ENCODE results near the gene HLA-DOB. TPM values are rescaled to one million over a fixed set of nuclear protein-coding genes. Genes with fewer than 3 reads are reported as not detected.
A peak's percentile ranks its signal among the peaks of the same experiment; 100 is the strongest.
"Not testable (repeated sequence)": the region's sequence is repeated elsewhere in the genome, so short reads cannot be mapped to it uniquely, and the experiment has no call there.

Gene HLA-DOB
- total RNA-seq, 3 donors from 2014 or later (not counting 1 experiment from before 2014, with no cell fraction given): 4.2 to 13.7 (median 10.4) TPM

DNA sequence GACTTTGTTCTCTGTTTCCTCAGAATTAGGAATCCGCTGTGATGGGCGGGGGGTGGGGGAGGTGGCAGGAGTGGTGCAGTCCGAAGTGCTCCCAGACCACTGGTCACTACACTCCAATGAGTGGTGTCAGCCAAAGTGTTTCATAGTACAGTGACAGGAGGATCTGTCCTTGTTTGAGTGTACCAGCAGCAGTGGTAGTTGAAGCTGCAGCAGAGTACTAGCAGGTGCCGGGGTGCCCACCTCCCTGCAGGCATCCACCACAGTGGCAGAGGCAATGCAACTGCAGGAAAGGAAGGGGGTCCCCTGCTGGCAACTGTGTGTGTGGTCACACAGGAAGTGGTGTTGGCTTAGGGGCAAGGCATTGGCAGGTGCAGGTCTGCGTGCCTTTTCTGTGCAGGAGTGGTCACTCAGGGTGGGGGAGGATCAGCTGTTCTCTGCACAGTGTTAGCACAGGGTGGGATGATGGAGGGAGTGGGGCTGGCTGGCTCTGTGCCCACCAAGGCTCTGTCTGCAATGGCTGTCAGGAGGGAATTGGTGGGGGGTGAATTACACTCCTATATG is 9.7 kb downstream of the HLA-DOB start:
- H3K4me3 ChIP-seq (ENCODE audit: low read length): no peak overlapping the region
- intact Hi-C loops (cut with micrococcal nuclease): no loop called here
- H3K9me3 ChIP-seq (ENCODE audit: control insufficient read depth, insufficient read depth, low read length): no peaks in the 10 kb centered on the region
- TF ChIP-seq, protein P1, sequence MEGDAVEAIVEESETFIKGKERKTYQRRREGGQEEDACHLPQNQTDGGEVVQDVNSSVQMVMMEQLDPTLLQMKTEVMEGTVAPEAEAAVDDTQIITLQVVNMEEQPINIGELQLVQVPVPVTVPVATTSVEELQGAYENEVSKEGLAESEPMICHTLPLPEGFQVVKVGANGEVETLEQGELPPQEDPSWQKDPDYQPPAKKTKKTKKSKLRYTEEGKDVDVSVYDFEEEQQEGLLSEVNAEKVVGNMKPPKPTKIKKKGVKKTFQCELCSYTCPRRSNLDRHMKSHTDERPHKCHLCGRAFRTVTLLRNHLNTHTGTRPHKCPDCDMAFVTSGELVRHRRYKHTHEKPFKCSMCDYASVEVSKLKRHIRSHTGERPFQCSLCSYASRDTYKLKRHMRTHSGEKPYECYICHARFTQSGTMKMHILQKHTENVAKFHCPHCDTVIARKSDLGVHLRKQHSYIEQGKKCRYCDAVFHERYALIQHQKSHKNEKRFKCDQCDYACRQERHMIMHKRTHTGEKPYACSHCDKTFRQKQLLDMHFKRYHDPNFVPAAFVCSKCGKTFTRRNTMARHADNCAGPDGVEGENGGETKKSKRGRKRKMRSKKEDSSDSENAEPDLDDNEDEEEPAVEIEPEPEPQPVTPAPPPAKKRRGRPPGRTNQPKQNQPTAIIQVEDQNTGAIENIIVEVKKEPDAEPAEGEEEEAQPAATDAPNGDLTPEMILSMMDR (IDR thresholded peaks at IDR 0.05): no peak
- WGBS (ENCODE audit: insufficient coverage): 70% methylated on average over 5 of the region's 5 CpGs
- ATAC-seq (peak; percentile 35 to 54 (median 36)), DNase-seq (no peak)
- Mint-ChIP-seq H3K4me3 (no peak overlapping the region), H3K9me3 (no peaks in the 10 kb centered on the region), H3K36me3 (no peaks in the 10 kb centered on the region), H3K27me3 (ENCODE audit: low read depth in 2 of 2) (peaks cover 31 to 44% of the 10 kb centered on the region in 2 donors), H3K4me1 (peaks cover 4 to 6% of the 10 kb centered on the region in 2 donors), H3K27ac (no peak overlapping the region)
- peaks cover 8% of the 10 kb centered on the region for H3K4me1 ChIP-seq (ENCODE audit: control insufficient read depth, insufficient read depth, low read length)
- peaks cover 2% of the 10 kb centered on the region for H3K27me3 ChIP-seq (ENCODE audit: control insufficient read depth, insufficient read depth, low read length)
- no peaks in the 10 kb centered on the region for H3K36me3 ChIP-seq (ENCODE audit: control insufficient read depth, insufficient read depth, low read length)
- no peak overlapping the region for H3K27ac ChIP-seq (ENCODE audit: low read length)

- H3K4me3 Mint-ChIP-seq; ATAC-seq; H3K4me1 Mint-ChIP-seq; H3K27me3 ChIP-seq (ENCODE audit: control insufficient read depth, insufficient read depth, low read length); H3K27ac ChIP-seq (ENCODE audit: low read length); intact Hi-C loops (cut with micrococcal nuclease); H3K4me3 ChIP-seq (ENCODE audit: low read length); H3K36me3 ChIP-seq (ENCODE audit: control insufficient read depth, insufficient read depth, low read length); H3K4me1 ChIP-seq (ENCODE audit: control insufficient read depth, insufficient read depth, low read length); H3K27ac Mint-ChIP-seq; H3K9me3 Mint-ChIP-seq; DNase-seq; H3K36me3 Mint-ChIP-seq; H3K9me3 ChIP-seq (ENCODE audit: control insufficient read depth, insufficient read depth, low read length): not testable (repeated sequence)
- H3K27me3 Mint-ChIP-seq (ENCODE audit: low read depth in 2 of 2): peaks cover 39 to 58% of the 10 kb centered on the region in 2 donors
Measured at GRCh38 chr6:32805404-32805803, 11.4 kb downstream of the HLA-DOB start.

DNA sequence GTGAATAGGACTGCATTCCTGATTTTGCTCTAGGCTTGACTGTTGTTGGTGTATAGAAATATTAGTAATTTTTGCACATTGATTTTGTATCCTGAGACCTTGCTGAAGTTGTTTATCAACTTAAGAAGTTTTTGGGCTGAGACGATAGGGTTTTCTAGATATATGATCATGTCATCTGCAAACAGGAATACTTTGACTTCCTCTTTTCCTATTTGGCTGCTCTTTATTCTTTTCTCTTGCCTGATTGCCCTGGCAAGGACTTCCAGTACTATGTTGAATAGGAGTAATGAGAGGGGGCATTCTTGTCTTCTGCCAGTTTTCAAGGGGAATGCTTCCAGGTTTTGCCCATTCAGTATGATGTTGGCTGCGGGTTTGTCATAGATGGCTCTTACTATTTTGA is 13.4 kb downstream of the HLA-DOB start:
- Mint-ChIP-seq H3K4me1 (peaks cover 4 to 6% of the 10 kb centered on the region in 2 donors), H3K27ac (no peak overlapping the region), H3K27me3 (ENCODE audit: low read depth in 2 of 2) (peaks cover 44 to 66% of the 10 kb centered on the region in 2 donors), H3K9me3 (peaks cover 0 to 7% of the 10 kb centered on the region in 2 donors), H3K36me3 (peaks cover 7% of the 10 kb centered on the region), H3K4me3 (no peak overlapping the region)
- WGBS (ENCODE audit: insufficient coverage): 100% methylated on average over 1 of the region's 2 CpGs
- TF ChIP-seq, protein P1 (IDR thresholded peaks at IDR 0.05): no peak
- Histone ChIP-seq H3K27ac (ENCODE audit: low read length) (no peak overlapping the region), H3K4me3 (ENCODE audit: low read length) (no peak overlapping the region), H3K27me3 (ENCODE audit: control insufficient read depth, insufficient read depth, low read length) (peaks cover 2% of the 10 kb centered on the region), H3K9me3 (ENCODE audit: control insufficient read depth, insufficient read depth, low read length) (peaks cover 6% of the 10 kb centered on the region), H3K36me3 (ENCODE audit: control insufficient read depth, insufficient read depth, low read length) (no peaks in the 10 kb centered on the region), H3K4me1 (ENCODE audit: control insufficient read depth, insufficient read depth, low read length) (peaks cover 8% of the 10 kb centered on the region)
- ATAC-seq (no peak), DNase-seq (no peak)
- intact Hi-C loops (cut with micrococcal nuclease): no loop called here

GRCh38 chr6:32799740-32800139 is 17.1 kb downstream of the HLA-DOB start:
- intact Hi-C loops (cut with micrococcal nuclease): loop anchor here (5.0 kb wide), 1 partner anchor 367 kb away; no protein-coding TSS in a partner anchor
- peaks cover 0 to 11% of the 10 kb centered on the region in 2 donors for H3K4me1 Mint-ChIP-seq
- peaks cover 7% of the 10 kb centered on the region for H3K36me3 Mint-ChIP-seq
- ATAC-seq (no peak), DNase-seq (no peak)
- no peaks in the 10 kb centered on the region for H3K36me3 ChIP-seq (ENCODE audit: control insufficient read depth, insufficient read depth, low read length)
- TF ChIP-seq, protein P1 (IDR thresholded peaks at IDR 0.05): no peak
- peaks cover 0 to 8% of the 10 kb centered on the region in 2 donors for H3K9me3 Mint-ChIP-seq
- H3K27ac Mint-ChIP-seq: no peak overlapping the region
- no peak overlapping the region for H3K4me3 Mint-ChIP-seq
- H3K4me1 ChIP-seq (ENCODE audit: control insufficient read depth, insufficient read depth, low read length): peaks cover 12% of the 10 kb centered on the region
- peaks cover 9% of the 10 kb centered on the region for H3K27me3 ChIP-seq (ENCODE audit: control insufficient read depth, insufficient read depth, low read length)
- 88% methylated on average over 2 of the region's 3 CpGs for WGBS (ENCODE audit: insufficient coverage)
- H3K27me3 Mint-ChIP-seq (ENCODE audit: low read depth in 2 of 2): peaks cover 49 to 70% of the 10 kb centered on the region in 2 donors
- peaks cover 6% of the 10 kb centered on the region for H3K9me3 ChIP-seq (ENCODE audit: control insufficient read depth, insufficient read depth, low read length)
- H3K4me3 ChIP-seq (ENCODE audit: low read length): no peak overlapping the region
- no peak overlapping the region for H3K27ac ChIP-seq (ENCODE audit: low read length)
